ENCODE data around the gene PCARE.

DNA sequence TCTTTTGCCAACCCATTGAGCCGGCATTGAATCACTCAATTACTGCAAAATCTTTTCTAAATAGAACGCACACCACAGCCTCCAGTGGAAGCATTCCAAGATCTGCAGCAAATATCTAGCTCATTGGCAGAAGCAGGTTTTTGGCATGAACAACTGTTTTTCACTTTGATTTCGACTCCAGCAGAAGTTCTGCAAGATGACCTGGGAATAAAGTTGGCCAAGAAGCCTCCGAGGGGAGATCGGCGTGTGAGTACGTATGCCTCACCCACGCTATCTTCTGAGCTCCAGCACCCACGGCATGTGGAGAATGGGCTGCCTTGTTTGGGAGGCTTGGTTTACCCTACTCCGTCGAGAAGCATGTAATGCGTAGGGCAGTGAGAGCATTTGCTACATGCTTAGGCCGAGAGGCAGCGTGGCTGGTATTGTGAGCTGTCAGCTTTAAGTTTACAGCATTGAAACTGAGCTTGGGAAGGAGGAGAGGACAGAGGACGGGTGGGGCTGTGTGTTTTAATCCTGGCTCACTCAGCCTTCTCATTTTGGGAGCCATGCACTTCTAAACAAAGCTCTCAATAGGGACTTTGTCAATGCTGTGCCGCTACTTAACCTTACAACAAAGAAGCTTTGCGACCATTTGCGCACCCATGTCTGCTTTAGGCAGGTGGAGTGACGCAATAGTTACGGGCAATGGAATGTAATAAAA, 10.5 kb downstream of the PCARE start:
- no peak for TF ChIP-seq CTCF (IDR thresholded peaks at IDR 0.05)
- TF ChIP-seq EZH2 (IDR thresholded peaks at IDR 0.05; ENCODE audit: borderline replicate concordance, insufficient read depth, low read depth, low read length, poor library complexity, severe bottlenecking), result no peak

Measured in B cell (primary cell).